ENCODE measurements around the gene EXOC1L.

The EXOC1L gene

DNA sequence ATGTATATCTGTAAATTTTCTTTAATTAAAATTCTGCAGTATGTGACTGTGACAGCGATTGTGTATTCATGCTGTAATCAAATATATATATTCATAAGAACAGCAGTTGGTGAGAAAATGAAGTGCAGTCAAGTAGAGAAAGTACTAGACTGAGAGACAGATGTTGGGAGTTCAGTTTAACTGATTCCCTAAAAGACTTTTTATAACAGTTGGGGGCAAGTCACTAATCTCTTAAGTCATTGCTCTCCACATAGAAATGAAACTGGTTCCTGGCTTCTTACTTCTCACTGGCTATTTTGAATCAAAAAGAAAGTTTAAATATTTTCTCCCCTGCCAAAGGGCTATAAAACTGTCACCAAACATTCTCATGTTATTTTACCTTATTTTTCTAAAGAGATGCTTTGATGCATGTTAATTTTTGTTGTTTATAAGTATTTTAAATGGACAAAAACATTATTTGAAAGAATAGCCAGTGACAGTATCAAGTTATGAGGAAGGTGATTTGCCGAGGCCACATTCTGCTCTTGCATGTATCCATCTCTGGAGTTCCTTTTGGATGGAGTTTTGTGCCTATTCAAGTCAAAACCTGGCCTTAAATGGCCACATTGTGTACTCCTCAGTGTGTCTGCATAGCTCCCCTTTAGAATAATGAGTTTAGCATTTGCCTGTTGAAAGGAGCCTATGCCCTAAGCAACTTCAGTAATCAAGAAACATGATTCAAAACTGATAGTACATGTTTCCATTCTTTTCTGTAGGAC, 64.7 kb downstream of the EXOC1L start:
- Mint-ChIP-seq H3K9me3 (no peaks in the 10 kb centered on the region), H3K36me3 (ENCODE audit: low read depth) (peaks cover 17% of the 10 kb centered on the region)

DNA sequence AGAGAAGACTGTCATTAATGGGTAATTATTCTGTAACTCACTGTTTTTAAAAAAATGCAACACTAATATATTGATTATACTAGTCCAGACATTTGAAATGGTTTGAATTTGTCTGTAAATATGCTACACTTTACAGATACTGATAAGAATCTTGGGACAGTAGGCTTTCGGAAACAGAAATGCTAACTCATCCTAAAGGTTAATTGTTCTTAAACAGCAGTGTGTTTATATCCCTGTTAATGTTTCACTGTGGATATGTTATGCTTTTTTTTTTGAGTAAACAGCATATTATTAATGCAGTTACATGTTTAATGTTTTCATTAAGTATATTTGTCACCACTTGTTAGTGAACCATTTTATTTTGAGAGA, 65.2 kb downstream of the EXOC1L start:
- Mint-ChIP-seq H3K4me3 (no peak overlapping the region), H3K27me3 (ENCODE audit: low read depth) (no peaks in the 10 kb centered on the region), H3K36me3 (ENCODE audit: low read depth) (peaks cover 19% of the 10 kb centered on the region), H3K27ac (no peak overlapping the region), H3K4me1 (ENCODE audit: low read depth) (no peaks in the 10 kb centered on the region), H3K9me3 (no peaks in the 10 kb centered on the region)

More for the DNA sequence above, 64.7 kb downstream of the EXOC1L start:
- Mint-ChIP-seq H3K4me3 (no peak overlapping the region), H3K4me1 (ENCODE audit: low read depth) (no peaks in the 10 kb centered on the region), H3K27me3 (ENCODE audit: low read depth) (no peaks in the 10 kb centered on the region), H3K27ac (no peak overlapping the region)
